GM15510 (cell line): ENCODE results near the gene RAB7B.

ENCODE experiments used
- POLR2A ChIP-seq: IDR thresholded peaks from 3 replicates; pipeline ENCODE4 v1.6.1; 2011; ENCODE audit warnings: borderline replicate concordance; ENCODE audit not compliant: insufficient read length; ENCODE audit errors: extremely low read depth

RAB7B gene

DNA sequence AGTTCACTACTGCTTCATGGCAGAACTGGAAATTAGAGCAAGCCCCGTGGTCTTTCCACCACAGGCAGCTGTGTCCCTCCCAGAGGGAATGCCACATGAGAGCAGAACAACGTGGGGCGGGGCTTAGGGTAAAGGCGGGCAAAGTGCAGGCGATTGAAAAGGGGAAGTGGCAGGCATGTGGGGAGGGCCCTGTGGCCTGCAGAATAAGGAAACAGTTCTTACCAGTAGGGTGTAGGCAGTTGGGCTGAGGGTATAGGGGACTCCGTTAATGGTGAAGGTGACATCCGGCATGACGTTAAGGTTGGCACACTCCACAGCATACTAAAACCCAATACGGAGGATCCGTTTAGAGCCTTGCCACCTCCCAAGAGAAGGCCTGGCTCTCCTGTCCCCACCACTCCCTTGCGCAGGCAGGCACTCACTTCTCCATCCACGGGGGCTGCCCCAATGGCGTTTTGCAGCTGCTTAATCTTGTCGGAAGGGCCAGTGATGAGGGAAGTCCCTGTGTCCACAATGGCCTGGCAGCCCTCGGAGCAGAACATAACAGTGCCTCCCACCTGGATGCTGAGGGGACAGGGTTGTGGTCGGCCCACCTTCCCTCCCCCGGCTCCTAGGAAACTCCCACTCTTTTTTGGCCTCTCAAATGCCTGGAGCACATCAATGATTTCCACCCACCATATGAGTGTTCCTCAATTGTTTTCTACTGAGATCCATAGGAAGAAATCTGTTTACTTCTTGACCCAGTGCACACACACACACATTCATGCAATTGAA is 9.1 kb upstream of the RAB7B start:
- no peak for TF ChIP-seq POLR2A

- TF ChIP-seq POLR2A: no peak
These were observed 7.9 kb upstream of the RAB7B start for GRCh38 chr1:206011057-206011456.

DNA sequence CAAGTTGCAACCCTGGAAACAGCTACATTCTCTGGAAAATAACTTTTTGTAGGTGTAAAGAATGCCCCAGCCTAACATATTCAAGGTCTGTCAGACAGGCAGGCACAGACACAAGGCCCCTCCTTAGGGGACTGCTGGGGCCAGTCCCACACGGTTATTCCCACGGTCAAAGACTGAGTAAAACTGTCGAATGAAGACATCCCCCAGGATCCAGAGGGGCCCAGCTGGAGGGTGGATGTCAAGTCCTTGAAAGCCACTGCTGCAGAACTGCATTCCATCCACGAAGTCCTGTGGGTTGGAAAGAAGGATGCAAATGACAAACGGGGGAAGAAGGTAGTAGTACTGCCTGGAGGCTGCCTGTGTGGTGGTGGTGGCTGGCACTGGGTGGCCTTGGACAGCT is 6.9 kb upstream of the RAB7B start:
- TF ChIP-seq POLR2A: no peak

GRCh38 chr1:206006946-206007345 is 3.8 kb upstream of the RAB7B start:
- no peak for TF ChIP-seq POLR2A

DNA sequence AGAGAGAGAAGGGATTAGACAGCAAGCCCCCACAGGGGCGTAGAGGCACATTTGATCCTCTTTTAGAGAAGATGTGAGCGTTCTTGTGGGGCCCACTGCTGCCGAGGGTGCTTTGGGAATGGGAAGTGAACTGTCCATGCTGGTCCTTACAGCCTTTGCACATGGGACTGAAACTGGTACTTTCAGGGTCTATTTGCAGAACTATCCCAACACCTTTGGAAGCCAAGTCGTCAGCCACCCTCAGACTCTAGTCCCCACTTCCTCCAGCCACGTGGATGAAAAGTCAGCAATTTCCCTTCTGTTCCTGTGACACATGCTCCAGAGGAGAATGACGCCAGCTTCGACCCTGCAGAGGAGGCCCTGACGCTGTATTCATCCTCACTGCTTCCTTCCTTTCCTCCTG is 2.6 kb upstream of the RAB7B start:
- TF ChIP-seq POLR2A: no peak

DNA sequence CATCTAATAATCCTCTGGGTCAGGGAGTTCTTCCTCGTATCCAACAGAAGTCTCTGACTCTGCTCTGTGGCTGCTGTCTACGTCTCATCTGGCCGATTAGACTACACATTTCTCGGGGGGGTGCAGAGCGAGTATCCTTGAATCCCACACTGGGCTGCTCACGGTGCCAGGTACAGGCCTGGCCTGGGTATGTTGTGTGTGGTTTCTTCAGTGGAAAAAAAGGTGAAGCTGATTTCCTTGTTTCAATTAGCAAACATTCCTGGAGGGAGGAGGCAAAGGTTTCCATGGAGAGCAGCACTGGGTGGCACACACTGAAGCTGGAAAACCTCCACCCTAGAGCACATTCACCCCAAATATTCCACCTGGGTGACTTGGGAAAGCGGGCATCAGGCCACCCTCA is 2.0 kb upstream of the RAB7B start:
- no peak for TF ChIP-seq POLR2A

GRCh38 chr1:206004826-206005225 is 1.6 kb upstream of the RAB7B start:
- TF ChIP-seq POLR2A: no peak

- TF ChIP-seq POLR2A: no peak
These were observed 932 bp upstream of the RAB7B start for GRCh38 chr1:206003854-206004800.

GRCh38 chr1:206002160-206002559 is 1.0 kb downstream of the RAB7B start:
- TF ChIP-seq POLR2A: no peak

DNA sequence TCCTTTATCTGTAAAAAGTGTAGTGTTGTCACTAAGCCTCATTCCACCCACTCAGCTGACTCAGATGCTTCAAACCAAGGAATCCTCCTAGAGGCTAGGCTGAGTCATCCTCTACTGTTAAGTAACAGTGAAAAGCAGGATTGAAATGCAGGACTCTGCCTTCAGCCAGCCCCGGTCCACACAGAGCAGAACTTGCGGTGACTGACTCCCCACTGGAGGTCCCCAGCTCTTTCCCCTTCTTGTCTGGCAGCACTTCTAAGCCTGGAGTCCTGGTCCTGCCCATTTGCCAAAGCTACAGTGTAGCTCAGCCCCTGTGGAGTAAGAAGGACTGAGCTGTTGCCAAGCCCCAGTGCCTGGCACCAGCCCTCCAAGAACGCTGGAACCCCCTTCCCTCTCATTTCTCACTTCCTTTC is 1.7 kb downstream of the RAB7B start:
- TF ChIP-seq POLR2A: no peak

DNA sequence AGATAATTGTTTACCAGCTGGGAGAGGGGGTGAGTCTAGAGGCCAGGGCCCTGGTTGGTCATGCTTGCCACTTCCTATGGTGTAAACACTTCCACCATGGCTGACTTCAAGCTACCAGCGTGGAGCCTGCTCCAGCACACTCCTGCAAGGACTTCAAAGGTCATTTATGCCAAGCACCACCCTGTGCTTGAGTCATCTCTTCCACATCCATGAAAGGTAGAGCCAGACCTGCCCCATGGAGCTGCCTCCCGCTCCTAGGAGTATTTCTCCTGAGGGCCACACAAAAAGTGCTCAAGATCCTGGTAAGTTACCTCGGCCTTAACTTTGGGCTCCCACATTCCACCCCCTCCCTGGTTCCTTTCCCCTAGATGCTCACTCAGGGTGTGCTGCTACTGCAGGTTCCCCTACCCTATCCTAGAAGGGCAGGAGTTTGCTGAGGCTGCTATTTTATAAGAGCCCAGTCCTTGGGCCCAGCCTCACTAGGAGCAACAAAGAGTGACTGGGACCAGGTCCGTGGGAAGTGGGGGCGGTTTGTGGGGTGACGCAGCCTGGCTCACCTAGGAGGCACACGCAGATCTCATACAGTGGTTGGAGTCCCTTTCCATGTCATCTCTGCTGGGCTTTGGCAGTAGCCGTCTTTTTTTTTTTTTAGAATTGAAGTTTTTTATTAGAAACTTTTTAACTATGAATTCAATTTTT is 2.4 kb downstream of the RAB7B start:
- no peak for TF ChIP-seq POLR2A

DNA sequence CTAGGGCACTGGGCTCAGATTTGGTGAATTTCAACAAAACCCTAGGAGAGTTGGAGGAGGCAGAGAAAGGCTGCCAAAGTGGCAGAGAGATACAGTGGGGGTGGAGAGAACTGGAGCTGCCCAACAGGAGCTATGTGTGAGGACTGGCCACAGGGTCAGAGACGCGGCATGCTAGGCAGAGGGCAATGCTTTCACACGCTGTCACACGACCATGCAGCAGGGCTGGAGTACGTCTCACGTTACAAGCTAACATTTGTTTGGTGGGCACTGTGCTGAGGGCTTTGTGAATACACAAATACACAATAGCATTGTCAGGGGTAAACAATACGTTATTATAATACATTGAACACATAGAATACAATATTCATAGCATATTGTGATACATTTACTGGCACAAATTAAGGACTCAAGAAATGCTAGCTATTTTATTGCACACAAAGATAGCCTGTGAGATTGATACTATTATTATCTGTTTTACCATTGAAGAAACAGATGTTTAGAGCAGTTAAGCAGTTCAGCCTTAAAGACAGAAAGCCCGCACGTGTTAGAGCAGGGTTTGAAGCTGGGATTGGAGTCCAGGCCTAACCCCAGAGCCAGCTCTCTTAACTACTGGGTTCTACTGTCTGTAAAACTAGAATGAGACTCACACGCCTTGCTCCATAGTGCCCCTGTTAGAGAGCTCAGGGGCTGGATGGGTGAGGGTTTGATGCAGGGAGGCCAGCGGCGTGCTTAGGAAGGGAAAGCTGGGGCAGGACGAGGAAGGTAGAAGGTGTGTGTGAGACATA is 4.5 kb downstream of the RAB7B start:
- no peak for TF ChIP-seq POLR2A

- no peak for TF ChIP-seq POLR2A
These were observed 8.8 kb downstream of the RAB7B start for GRCh38 chr1:205994346-205994745.

GRCh38 chr1:205993068-205993467 is 10.1 kb downstream of the RAB7B start:
- TF ChIP-seq POLR2A: no peak
